Left hindlimb (tissue), 1 donor: ENCODE results near the gene KRTAP3-3.
"Not testable (repeated sequence)": the region's sequence is repeated elsewhere in the genome, so short reads cannot be mapped to it uniquely, and the experiment has no call there.

Source experiments
- DNase-seq: peaks from one replicate; pipeline ENCODE4 v3.0.0-alpha.2; 2018

KRTAP3-3 gene

GRCh38 chr17:41003926-41004325 lies 10.0 kb upstream of the KRTAP3-3 start:
- no peak for DNase-seq

GRCh38 chr17:41002814-41003213 lies 8.8 kb upstream of the KRTAP3-3 start:
- no peak for DNase-seq

GRCh38 chr17:41001795-41002194 lies 7.8 kb upstream of the KRTAP3-3 start:
- DNase-seq: no peak

- DNase-seq: not testable (repeated sequence)
These were observed 5.6 kb upstream of the KRTAP3-3 start, which contains the start of gene KRTAP3-2 for GRCh38 chr17:40999563-40999962. KRTAP3-2 (minus strand) TSS chr17:40999906; CDS start chr17:40999853, 53 bp downstream.

DNA sequence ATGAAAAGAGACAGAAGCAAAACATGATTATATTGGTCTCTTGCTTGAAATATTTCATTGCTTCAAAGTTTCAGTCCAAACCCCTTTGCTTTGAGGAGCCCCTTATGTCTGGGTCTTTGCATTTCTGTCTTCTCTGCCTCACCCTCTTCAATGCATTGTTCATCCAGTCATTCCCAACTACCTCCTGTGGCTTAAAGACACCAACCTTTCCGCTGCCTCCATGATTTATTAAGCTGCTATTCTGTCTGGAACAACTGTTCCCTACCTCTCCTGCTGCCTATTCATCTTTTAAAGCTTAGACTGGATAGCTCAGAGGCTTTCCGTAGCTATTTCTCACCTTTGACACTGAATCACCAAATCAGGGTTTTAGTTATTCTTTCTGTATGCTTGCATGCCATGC lies 3.4 kb upstream of the KRTAP3-3 start:
- no peak for DNase-seq

DNA sequence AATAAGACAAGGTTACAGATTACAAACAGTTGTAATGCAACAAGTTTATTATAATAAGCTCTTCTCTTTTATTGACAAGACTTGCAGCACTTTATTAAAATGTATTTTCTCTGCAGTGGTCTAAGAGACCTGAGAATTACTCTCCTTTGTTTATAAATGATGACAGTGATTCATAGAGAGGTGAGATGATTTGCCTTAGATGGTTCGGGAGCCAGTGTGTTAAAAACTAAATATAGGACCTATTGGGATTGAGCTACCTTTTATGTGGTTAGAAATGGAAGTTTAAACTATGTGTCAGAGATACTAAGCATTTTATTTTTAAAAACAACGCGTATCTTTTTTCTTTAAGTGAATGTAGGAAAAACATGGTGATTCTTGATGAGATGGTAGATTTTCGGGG lies 2.9 kb upstream of the KRTAP3-3 start:
- no peak for DNase-seq

DNA sequence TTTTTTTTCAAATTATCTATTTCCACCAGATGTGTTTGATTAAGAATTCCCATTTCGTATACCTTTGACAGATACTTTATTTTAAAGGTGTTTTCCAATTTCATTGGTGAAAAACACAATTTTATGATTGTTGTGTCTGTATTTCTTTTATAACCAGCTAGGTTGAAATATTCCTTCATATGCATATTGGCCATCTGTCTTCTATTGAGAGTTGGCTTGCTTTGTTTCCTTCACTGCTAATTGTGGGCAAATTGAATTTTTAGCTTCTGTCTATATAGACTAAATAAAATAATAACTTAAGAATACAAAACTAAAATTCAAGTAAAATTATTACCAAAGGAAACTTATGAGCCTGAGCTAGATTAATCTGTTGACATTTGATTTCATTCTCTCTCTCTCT lies 1.2 kb upstream of the KRTAP3-3 start:
- DNase-seq: no peak

- DNase-seq: no peak
These were observed 880 bp downstream of the KRTAP3-3 start for GRCh38 chr17:40993084-40993483.

DNA sequence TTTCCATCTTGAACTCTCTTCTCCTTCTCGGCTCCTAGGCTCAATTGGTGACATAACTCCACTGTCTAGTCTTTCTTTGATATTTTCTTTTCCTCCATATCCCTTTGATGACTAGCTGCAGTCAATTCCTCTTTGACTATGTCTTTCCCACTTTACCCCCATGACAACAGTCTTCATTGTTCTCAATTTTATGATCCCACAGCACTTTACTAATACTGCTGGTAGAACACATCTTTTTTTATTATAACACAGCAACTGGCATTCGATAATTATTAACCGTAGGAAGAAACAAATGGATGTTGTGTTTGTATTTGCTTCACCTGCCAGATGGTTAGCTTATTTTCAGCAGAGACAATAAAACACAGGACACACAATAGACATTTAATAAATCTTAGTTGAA lies 1.3 kb downstream of the KRTAP3-3 start:
- DNase-seq: no peak

DNA sequence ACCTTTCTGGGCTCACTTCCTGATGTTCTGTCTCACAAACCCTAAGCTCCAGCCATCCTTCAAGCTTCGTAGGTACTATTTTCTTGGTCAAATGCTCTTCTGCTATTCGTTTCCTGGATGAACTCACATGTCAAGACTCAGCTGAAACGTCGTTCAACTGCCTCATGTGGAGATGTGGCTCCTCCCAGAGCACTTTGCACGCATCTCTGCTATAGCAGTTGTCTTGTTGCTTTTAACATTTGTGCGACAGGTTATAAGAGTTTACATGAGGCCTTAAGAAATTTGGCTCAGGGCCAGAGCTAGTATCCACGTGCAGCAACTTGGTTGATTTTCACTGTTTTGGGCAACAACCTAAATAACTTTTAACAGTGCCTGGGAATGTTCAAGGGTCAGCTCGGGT lies 7.0 kb downstream of the KRTAP3-3 start:
- DNase-seq: no peak

DNA sequence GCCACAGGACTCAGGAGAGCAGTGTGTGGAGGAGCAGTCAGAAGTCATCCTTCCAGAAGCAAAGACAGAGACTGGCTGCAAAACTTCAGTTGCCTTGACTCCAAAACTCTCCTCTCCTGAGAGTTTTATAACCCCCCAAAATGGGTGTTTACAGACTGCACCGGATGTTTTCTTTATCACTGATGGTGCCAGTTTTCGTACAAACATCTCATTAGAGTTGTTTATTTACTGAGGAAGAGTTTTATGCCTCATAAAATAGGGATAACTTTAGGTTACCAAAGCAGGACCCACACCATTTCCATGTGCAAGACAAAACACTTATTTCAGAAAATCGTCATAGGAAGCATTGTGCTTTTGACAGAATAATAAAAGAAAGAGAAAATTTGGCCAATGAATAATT lies 9.7 kb downstream of the KRTAP3-3 start, which contains the start of gene KRT40:
Gene KRT40, minus strand, starts transcription at position 101 of the 400 bp plus-strand sequence. Its CDS starts 53 bp downstream, at position 48.
- DNase-seq: no peak

DNA sequence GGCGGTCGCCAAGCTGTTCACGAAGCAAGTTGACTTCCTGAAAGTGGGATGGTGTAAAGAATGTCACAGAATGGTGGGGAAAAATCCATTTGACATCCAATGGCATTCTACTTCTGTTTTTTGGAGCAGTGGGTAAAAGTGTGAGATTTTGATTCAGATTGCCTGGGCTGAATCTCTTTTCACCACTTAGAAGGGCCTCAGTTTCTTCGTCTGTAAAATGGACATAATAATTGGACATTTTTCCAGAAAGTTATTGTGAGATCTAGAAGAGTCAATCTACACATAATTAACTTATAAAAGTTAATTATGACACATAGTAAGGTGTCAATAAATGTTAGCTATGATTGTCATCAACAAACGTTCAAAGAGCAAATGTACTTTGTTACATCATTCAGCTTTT lies 12.8 kb downstream of the KRTAP3-3 start:
- no peak for DNase-seq

- DNase-seq: peak; percentile 68
These were observed 13.4 kb downstream of the KRTAP3-3 start for GRCh38 chr17:40980596-40980995.

DNA sequence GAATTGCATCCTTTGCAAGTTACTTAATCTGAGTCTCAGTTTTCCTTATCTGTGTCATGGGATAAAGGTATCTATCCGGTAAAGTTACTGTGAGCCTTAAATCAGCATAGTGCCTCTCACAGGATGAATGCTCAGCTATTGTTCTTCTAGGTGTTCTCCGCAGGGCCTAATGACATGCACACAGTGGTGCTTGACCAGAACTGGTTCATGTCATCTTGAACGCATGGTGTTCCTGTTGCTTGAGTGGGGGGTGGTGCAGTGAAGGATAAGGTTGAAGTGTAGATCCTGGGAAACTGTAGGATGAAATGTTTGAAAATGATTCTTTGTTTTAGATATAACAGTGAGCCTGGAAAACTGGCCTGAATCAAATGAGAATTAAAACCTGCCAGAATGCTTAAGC lies 13.8 kb downstream of the KRTAP3-3 start:
- DNase-seq: no peak

- DNase-seq: no peak
These were observed 15.3 kb downstream of the KRTAP3-3 start for GRCh38 chr17:40978575-40979151.

DNA sequence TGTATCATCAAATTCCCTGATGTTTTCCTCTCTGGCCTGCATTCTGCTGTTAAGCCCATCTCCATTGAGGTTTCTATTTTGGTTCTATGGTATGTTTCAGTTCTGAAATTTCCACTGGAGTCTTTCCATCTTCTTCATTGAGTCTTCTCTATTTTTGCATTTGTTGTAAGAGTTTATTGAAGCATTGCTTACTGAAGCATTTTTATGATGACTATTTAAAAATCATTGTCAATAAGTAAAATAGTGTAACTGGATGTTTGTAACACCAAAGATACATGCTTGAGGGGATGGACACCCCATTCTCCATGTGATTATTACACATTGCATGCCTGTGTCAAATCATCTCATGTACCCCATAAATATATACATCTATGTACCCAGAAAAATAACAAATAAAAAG lies 18.4 kb downstream of the KRTAP3-3 start:
- no peak for DNase-seq

GRCh38 chr17:40974366-40974765 lies 19.6 kb downstream of the KRTAP3-3 start:
- no peak for DNase-seq

DNA sequence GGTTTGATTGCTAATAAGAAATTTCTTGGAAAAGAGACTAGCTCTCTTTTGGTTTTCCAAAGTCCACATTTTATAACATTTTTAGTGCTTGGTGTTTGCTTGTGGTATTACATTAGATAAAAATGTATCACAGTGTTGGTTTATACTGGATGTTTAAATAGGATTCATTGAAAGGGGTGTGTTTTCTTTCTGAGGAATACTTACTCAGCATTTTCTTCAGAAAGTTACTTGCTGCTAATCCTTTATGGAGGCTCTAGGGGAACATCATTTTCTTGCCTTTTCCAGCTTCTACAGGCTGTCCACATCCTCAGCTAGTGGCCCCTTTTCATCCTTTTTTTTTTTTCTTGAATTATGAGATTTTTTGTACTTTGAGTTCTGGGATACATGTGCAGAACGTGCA lies 26.4 kb downstream of the KRTAP3-3 start:
- DNase-seq: no peak

- DNase-seq: no peak
These were observed 27.1 kb downstream of the KRTAP3-3 start, which contains the start of gene KRT39 for GRCh38 chr17:40966848-40967247. KRT39 (minus strand) TSS chr17:40966948; CDS start chr17:40966856, 92 bp downstream.

DNA sequence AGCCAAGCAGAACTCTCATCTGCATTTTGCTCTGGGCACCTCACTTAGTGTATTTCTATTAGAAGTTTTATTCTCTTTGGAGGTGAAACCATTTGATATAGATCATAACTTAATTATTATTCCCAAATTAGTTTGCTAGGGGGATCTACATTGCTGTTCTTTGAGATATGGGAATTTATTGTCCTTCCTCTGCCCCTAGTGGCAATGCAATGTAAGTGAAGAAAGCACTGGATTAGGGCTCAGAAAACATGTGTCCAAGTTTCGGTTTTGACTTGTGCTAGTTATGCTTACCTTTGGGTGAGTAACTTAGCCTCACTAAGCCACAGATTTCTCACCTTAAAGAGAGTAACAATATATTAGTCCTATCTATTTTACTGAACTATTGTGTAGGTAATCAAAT lies 30.1 kb downstream of the KRTAP3-3 start:
- no peak for DNase-seq

DNA sequence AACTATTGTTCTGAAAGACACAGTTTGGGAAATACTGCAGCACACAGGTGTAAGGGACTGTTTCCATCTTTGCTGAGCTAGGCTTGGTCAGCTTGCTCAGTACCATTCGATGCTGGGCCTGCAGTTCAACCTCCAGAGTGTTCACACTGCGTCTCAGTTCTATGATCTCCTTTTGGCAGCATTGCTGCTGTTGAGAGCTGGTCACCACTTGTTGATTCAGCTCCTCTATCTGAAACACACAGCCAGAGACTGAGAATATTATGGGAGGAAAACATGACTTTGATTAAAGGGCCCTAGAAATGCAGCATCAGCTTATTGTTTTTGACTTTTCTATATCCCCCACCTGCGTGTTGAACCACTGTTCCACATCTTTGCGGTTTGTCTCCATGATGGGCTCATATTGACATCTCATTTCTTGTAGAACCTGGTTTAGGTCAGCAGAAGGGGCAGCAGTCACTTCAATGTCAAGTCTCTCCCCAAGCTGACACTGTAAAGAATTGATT lies 31.9 kb downstream of the KRTAP3-3 start:
- DNase-seq: no peak

DNA sequence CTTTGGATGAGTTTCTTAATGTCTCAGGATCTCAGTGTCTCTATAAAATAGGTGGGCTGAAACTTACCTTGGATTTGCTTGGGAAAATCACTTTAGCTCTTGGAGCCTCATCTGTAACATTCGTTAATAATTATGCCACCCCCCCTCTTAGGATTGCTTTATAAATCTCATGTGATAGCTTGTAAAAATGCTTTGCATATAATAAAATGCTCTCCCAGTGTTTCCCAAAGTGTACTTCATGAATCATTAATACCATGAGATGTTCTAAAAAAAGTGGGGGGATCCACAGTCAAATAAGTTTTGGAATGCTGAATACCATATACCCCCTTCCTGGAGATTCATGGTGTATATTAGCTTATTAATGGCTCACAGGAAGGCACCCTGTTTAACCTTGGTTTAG lies 32.4 kb downstream of the KRTAP3-3 start:
- no peak for DNase-seq

DNA sequence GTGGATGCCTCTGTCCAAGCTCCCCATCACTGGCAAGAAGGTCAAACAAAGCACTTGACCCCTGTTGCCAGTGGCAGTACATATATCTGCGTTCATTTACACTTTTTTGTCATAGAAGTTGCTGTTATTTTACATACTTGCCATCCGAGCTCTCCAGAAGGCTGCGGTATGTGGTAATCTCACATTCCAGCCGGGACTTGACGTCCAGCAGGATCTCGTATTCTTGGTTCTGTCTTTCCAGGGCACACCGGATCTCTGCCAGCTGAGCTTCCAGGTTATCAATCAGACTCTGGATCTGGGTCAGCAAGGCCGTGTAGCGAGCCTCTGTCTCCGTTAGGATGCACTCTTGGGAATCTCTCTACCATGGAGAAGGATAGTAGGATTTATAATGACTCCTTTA lies 33.8 kb downstream of the KRTAP3-3 start:
- DNase-seq: no peak

DNA sequence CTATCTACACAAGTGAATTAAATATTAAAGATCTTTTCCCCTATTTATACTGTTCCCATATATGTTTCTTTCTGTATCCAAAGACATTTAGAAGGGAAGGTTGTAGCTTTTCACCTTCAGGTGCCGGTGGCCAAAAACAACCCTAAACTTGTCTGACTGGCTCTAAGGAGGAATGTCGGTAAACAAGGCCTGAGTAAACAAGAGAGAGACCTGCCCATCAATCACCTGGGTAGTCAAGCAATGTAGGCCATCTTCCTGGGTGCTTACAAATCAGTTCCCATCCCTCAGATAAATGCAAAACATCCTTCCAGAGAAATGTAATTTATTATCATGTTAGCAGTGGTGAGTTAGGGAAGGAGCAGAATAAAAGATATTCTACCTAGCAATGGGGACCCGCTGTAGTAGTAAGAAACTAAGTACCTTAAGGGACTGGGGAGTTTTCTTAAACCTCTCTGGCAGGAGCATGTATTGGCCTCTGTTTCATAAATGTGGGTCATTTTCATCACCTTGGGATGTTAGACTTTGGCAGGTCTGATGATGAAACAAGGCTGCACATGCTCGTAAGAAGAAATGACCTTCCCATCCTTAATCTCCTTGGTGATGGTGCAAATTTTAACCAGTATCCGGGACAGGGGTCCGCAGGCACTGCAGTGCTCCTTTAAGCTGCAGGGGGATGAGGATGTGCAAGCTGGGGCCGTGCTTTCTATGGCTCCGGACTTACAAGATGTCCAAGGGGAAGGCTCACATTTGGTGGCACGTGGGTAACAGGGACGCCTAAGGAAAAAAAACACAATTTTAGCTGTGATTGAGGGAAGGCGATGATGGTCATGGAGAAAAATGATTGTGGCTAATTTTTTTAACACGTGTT lies 35.6 kb downstream of the KRTAP3-3 start:
- DNase-seq: no peak
